ENCODE data around the gene FNDC7.

DNA sequence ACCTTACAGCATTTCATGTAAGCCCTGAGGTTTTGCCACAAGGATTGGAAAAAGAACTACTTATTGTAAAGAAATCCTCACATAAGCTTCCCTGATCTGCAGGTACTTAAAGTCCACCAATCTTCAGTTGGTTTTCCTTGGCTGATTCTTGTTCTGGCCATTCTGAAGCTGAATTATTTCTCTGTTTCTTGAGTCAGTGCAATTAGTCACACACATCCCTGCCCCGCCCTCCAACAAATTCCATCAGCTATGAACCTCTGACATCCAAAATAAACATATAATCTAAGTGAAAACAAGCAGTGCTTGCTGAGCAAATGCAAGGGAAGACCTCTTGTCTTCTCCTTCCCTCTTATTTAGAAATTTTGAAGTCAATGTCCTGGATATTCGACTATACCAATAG is 8.2 kb upstream of the FNDC7 start:
- TF ChIP-seq MXI1 (IDR thresholded peaks at IDR 0.05; ENCODE audit: low read depth, low read length) (no peak), RAD21 (IDR thresholded peaks at IDR 0.05; ENCODE audit: low read length) (no peak), TEAD4 (IDR thresholded peaks at IDR 0.05; ENCODE audit: borderline replicate concordance, insufficient read depth) (no peak), FOXJ3 (CRISPR knock-in tag; IDR thresholded peaks at IDR 0.05) (no peak), POLR2AphosphoS5 (IDR thresholded peaks at IDR 0.05; ENCODE audit: low read depth, low read length) (no peak)
- TF ChIP-seq, protein P1, sequence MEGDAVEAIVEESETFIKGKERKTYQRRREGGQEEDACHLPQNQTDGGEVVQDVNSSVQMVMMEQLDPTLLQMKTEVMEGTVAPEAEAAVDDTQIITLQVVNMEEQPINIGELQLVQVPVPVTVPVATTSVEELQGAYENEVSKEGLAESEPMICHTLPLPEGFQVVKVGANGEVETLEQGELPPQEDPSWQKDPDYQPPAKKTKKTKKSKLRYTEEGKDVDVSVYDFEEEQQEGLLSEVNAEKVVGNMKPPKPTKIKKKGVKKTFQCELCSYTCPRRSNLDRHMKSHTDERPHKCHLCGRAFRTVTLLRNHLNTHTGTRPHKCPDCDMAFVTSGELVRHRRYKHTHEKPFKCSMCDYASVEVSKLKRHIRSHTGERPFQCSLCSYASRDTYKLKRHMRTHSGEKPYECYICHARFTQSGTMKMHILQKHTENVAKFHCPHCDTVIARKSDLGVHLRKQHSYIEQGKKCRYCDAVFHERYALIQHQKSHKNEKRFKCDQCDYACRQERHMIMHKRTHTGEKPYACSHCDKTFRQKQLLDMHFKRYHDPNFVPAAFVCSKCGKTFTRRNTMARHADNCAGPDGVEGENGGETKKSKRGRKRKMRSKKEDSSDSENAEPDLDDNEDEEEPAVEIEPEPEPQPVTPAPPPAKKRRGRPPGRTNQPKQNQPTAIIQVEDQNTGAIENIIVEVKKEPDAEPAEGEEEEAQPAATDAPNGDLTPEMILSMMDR (IDR thresholded peaks at IDR 0.05), result no peak

All from SK-N-SH (cell line).